C4-2B (cell line): Measurements from ENCODE around the gene DLGAP1.

Experiments
- ZFX ChIP-seq: fragments of 450-650 bp; IDR thresholded peaks from 2 replicates; pipeline ENCODE4 v1.6.1; 2017
- TF ChIP-seq, protein P1 (sequence below): fragments of 450-650 bp; conservative IDR thresholded peaks from 2 replicates; pipeline ENCODE4 v1.5.1; 2017; ENCODE audit warnings: mild to moderate bottlenecking

DNA sequence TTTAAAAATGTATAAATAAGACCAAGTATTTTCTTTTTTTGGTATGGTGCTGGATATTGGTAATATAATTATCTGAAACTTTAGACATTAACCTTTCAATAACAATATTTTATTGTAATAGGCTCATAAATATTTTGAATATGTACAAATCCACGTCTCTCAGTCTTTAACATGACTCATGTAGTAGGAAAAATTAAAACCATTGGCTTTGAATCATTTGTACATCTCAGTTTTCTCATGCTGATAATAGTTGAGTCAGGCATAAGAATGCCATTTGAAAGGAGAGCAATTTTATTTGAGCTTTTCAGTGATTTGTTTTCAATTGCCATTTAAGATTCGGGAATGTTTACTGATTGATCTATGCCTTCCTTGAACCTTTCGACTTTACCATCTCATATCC lies 640.3 kb downstream of the DLGAP1 start:
- TF ChIP-seq, protein P1, sequence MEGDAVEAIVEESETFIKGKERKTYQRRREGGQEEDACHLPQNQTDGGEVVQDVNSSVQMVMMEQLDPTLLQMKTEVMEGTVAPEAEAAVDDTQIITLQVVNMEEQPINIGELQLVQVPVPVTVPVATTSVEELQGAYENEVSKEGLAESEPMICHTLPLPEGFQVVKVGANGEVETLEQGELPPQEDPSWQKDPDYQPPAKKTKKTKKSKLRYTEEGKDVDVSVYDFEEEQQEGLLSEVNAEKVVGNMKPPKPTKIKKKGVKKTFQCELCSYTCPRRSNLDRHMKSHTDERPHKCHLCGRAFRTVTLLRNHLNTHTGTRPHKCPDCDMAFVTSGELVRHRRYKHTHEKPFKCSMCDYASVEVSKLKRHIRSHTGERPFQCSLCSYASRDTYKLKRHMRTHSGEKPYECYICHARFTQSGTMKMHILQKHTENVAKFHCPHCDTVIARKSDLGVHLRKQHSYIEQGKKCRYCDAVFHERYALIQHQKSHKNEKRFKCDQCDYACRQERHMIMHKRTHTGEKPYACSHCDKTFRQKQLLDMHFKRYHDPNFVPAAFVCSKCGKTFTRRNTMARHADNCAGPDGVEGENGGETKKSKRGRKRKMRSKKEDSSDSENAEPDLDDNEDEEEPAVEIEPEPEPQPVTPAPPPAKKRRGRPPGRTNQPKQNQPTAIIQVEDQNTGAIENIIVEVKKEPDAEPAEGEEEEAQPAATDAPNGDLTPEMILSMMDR: no peak
- no peak for TF ChIP-seq ZFX
